Measurements from ENCODE around the gene SKA1.
"Not testable (repeated sequence)": the region's sequence is repeated elsewhere in the genome, so short reads cannot be mapped to it uniquely, and the experiment has no call there.

The SKA1 gene

DNA sequence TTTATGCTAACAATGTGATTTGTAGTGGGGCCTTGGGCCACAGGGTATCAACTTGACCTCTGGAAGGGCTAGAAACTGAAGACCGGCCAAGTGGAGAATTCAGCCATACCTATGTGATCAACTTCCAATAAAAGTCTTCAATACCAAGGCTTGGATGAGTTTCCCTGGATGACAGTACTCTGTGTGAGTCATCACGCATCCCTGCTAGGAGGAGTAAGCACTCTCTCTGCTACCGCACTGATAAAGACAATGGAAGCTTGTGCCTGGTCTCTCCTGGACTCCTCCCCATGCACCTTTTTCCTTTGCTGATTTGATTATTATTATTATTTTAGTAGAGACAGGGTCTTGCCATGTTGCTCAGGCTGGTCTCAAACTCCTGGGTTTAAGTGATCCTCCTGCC is 58.1 kb downstream of the SKA1 start:
- DNase-seq = no peak

GRCh38 chr18:50436742-50437141 is 61.9 kb downstream of the SKA1 start:
- DNase-seq = not testable (repeated sequence)

DNA sequence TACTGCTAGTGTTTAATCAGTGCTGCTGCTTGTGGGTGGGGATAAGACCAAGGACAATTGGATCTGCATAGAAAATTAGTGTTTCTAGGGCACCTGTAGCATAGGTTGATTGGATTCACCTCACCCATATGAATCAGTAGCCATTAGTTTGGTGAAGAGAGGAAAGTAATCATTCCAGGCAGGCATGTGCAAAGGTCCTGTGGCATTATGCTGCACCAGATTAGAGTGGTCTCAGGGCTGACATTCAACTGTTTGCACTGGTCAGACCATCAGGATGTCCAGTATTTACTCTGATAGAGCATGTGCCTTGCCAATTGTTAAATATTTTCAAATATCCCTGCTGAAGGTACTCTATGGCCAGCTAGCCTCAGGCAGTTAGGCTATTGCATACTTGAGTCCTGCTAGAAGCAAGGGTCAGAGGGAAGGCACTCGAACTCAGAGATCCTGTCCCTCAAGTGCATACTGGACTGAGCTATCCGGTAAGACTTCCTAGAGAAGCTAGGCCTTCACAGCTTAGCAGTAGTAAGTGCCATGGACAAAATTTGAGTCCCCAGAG is 64.7 kb downstream of the SKA1 start:
- DNase-seq = no peak

DNA sequence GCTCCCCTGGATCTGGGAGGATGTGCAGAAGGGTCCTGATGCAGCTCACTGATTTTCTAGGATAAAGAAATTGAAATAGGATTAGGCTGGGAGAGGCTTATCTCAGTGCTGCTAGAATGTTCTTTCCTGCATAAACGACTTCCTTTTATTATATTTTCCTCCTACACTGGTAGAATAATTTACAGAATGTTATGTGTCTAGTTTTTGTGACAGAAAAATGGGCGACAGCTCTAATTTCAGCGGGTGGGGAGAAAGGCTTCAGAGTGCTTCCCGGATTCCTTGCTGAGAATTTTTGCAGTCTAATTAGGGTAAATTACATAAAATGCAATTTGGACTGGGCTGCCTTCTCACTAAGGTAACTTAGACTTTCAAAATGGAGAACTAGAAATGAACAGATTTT is 66.2 kb downstream of the SKA1 start:
- no peak for DNase-seq

DNA sequence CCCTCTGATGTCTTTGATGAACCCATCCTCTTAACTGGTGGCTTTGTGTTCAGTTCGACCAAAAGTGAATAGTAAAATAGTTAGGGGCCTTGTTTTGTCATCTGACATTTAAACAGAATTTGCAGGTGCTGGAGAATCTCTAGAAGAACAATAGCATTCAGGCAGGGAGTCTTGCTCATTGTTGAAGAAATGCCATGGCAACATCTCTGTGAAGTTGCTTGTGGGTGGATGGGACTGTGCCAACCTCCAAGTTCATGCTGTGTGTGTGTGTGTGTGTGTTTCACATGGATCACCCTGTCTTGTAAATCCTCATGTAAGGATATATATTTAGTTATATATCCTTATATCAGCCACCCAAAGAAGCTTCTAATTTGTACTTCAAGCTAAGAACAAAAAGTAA is 66.7 kb downstream of the SKA1 start:
- DNase-seq = no peak

All from CD4-positive, alpha-beta T cell treated with Interleukin-10 for 1 hour (primary cell).